ENCODE results near the gene FBLN5.
A peak's percentile ranks its signal among the peaks of the same experiment; 100 is the strongest.

FBLN5 gene

GRCh38 chr14:91893669-91894068 is 53.8 kb downstream of the FBLN5 start:
- no peak for DNase-seq (ENCODE audit: low read depth)
- no peak for TF ChIP-seq CTCF (IDR thresholded peaks at IDR 0.05; ENCODE audit: low read length, missing control alignments)
- no peak overlapping the region for H3K4me3 ChIP-seq (replicated peaks; ENCODE audit: low read depth, low read length)

- TF ChIP-seq CTCF (IDR thresholded peaks at IDR 0.05; ENCODE audit: low read length, missing control alignments), result peak; percentile 55
- DNase-seq (ENCODE audit: low read depth), result no peak
- H3K4me3 ChIP-seq (replicated peaks; ENCODE audit: low read depth, low read length), result no peak overlapping the region
These were observed 54.5 kb downstream of the FBLN5 start for GRCh38 chr14:91893007-91893406.

DNA sequence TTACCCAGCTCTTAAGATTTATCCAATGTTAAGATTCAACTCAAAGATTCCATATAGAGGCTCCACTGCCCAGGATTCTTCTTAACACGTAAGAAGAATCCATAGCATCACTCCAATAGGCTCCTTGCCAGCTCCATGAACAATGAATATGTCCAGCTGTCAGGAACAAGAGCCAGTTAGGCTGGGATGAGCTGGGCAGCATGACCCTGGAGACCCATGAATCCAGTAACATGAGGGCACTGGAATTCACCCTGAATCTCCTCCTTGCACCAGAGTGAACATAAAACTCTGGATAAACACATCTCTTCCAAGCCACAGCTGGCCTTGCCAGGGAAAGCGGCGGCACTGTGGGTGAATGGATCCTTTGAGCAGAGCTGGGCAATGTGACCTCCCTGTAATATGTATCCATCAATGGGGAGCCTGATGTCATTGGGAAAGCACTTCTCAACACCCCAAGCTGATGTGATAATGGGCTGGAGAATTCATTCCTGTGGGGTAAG is 55.7 kb downstream of the FBLN5 start:
- H3K4me3 ChIP-seq (replicated peaks; ENCODE audit: low read depth, low read length), result no peak overlapping the region
- DNase-seq (ENCODE audit: low read depth), result peak; percentile 64
- no peak for TF ChIP-seq CTCF (IDR thresholded peaks at IDR 0.05; ENCODE audit: low read length, missing control alignments)

- no peak for DNase-seq (ENCODE audit: low read depth)
- no peak overlapping the region for H3K4me3 ChIP-seq (replicated peaks; ENCODE audit: low read depth, low read length)
- TF ChIP-seq CTCF (IDR thresholded peaks at IDR 0.05; ENCODE audit: low read length, missing control alignments), result no peak
These were observed 56.4 kb downstream of the FBLN5 start for GRCh38 chr14:91891101-91891500.

- TF ChIP-seq CTCF (IDR thresholded peaks at IDR 0.05; ENCODE audit: low read length, missing control alignments), result no peak
- H3K4me3 ChIP-seq (replicated peaks; ENCODE audit: low read depth, low read length), result no peak overlapping the region
- no peak for DNase-seq (ENCODE audit: low read depth)
These were observed 57.2 kb downstream of the FBLN5 start for GRCh38 chr14:91890291-91890749.

DNA sequence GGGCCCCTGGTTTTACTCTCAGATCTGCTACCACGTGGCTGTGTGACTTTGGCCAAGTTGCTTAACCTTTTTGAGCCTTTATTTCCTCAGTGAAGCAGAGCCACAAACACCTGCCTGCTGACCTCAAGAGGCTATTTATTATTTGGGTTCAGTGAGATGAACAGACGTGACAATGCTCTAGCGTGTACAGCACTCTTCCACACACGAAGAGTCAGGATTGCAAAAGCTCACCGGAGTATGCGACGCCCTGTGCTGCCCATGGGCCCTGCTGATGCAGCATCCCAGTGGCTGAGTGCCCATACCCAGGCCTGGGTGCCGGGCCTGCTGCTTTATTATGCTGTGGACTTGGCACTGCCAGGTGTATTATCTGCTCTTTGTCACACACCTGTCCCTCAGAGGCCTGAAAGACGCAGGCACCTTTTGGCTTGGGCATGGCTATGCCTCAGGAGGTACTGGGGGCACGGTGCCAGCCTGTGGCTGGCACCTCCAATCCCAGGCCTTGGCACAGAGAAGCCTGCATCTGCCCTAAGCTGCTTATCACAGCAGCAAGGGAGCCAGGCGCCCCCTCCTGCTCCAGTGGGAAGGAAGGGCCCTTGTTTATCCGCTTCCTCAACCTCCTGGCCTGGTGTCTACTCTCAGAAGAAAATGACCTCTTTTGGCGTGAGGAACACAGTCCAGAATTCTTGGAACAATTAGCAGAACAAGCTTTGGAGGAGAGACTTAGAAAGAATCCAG is 57.9 kb downstream of the FBLN5 start:
- DNase-seq (ENCODE audit: low read depth), result no peak
- H3K4me3 ChIP-seq (replicated peaks; ENCODE audit: low read depth, low read length), result no peak overlapping the region
- TF ChIP-seq CTCF (IDR thresholded peaks at IDR 0.05; ENCODE audit: low read length, missing control alignments), result no peak

All from fibroblast of pulmonary artery (primary cell).